Activated CD8-positive, alpha-beta memory T cell treated with anti-CD3 and anti-CD28 coated beads, Interleukin-2, amount 50 U/mL, for 24 hours (primary cell): ENCODE measurements around the gene NPAS1.

ENCODE experiments used
- DNase-seq: peaks from one replicate; pipeline ENCODE4 v3.0.0-alpha.2; 2020; ENCODE audit errors: extremely low read depth

NPAS1 gene

GRCh38 chr19:47019431-47020041 is at the start of gene NPAS1:
Gene NPAS1, plus strand, starts transcription at chr19:47019837. Its CDS starts 1,211 bp downstream, at chr19:47021048.
- DNase-seq, result no peak

- DNase-seq, result no peak
Measured at GRCh38 chr19:46970815-46971214, 48.8 kb upstream of the NPAS1 start.

GRCh38 chr19:46972311-46972710 is 47.3 kb upstream of the NPAS1 start:
- no peak for DNase-seq

- no peak for DNase-seq
Measured at GRCh38 chr19:46974181-46974580, 45.5 kb upstream of the NPAS1 start.

GRCh38 chr19:46975011-46975924 is 44.4 kb upstream of the NPAS1 start:
- no peak for DNase-seq

- DNase-seq, result no peak
Measured at GRCh38 chr19:46975925-46976782, 43.5 kb upstream of the NPAS1 start.

- no peak for DNase-seq
Measured at GRCh38 chr19:46976845-46977320, 42.8 kb upstream of the NPAS1 start.

GRCh38 chr19:46977548-46977947 is 42.1 kb upstream of the NPAS1 start:
- DNase-seq, result no peak

- DNase-seq, result no peak
Measured at GRCh38 chr19:46978171-46978869, 41.3 kb upstream of the NPAS1 start.

- no peak for DNase-seq
Measured at GRCh38 chr19:46979126-46980105, 40.2 kb upstream of the NPAS1 start.

GRCh38 chr19:46980761-46981160 is 38.9 kb upstream of the NPAS1 start:
- no peak for DNase-seq

- no peak for DNase-seq
Measured at GRCh38 chr19:46981286-46981945, 38.2 kb upstream of the NPAS1 start.

GRCh38 chr19:46983097-46983496 is 36.5 kb upstream of the NPAS1 start:
- DNase-seq, result no peak

GRCh38 chr19:46984077-46985010 is 35.3 kb upstream of the NPAS1 start:
- no peak for DNase-seq

GRCh38 chr19:46985542-46986415 is 33.9 kb upstream of the NPAS1 start:
- no peak for DNase-seq

GRCh38 chr19:46988614-46989230 is 30.9 kb upstream of the NPAS1 start:
- no peak for DNase-seq
